HepG2 (cell line): ENCODE results near the gene BBS5. TPM values are rescaled to one million over a fixed set of nuclear protein-coding genes. Genes with fewer than 3 reads are reported as not detected.

Source experiments
- ATAC-seq: fragments of 200-7000 bp; cut with Tn5 transposase; 3 replicates; pipeline ENCODE4 v1.9.1; 2020; ENCODE audit warnings: mild to moderate bottlenecking, moderate library complexity
- BruUV-seq: library from RNA; stranded (reverse); fragments of 400-500 nt; replicated peaks from 2 replicates; lab custom pipeline; 2021; lab: Mats Ljungman, UMichigan
- CTCF ChIA-PET: fragments of 300-600 bp; formaldehyde crosslinking; extraction: SDS; loops from one replicate; lab custom pipeline; 2021; ENCODE audit warnings: low total read pairs, inconsistent platforms, low intra/inter-chr PET ratio; lab: Yijun Ruan, JAX
- POLR2A ChIA-PET: fragments of 350-600 bp; sonication (Branson Sonifier 250); formaldehyde crosslinking; loops from one replicate; lab custom pipeline; 2020; ENCODE audit warnings: antibody characterized with exemption, inconsistent platforms; lab: Yijun Ruan, JAX
- DNase-seq: peaks from one replicate; pipeline ENCODE4 v3.0.0-alpha.2; 2015; ENCODE audit warnings: low spot score
- FAIRE-seq: peaks from 3 replicates; lab custom pipeline; 2011; peaks lifted over from hg19 to GRCh38; lab: Jason Lieb, UNC
- H2AFZ ChIP-seq: one replicate; pipeline ENCODE4 v1.6.1; 2011; ENCODE audit warnings: low read length, inconsistent platforms
- H3K27ac ChIP-seq: fragments of 300-600 bp; 3 replicates; pipeline ENCODE4 v1.8.0; 2011; ENCODE audit warnings: mixed run types, mild to moderate bottlenecking, mixed read lengths, low read length, inconsistent platforms; ENCODE audit not compliant: insufficient read depth; ENCODE audit errors: extremely low read length
- H3K27me3 ChIP-seq, 2 experiments: fragments of 200-600 bp in 1 of 2; 2 replicates in 1 of 2; 3 replicates in 1 of 2; pipeline versions ENCODE4 v1.6.0 to v1.8.0; 2011; ENCODE audit warnings: low read length in 2 of 2, mild to moderate bottlenecking in 2 of 2, moderate library complexity in 2 of 2, inconsistent platforms in 1 of 2; ENCODE audit not compliant: insufficient read depth in 2 of 2, control insufficient read depth in 1 of 2
- H3K36me3 ChIP-seq, 2 experiments: fragments of 200-600 bp in 1 of 2; replicated peaks in 1 of 2; 2 replicates in 1 of 2; 3 replicates in 1 of 2; pipeline versions ENCODE4 v1.5.1 to v1.8.0; 2011; ENCODE audit warnings: low read length in 2 of 2, inconsistent platforms in 1 of 2; ENCODE audit not compliant: insufficient read depth in 2 of 2, control insufficient read depth in 1 of 2
- H3K4me1 ChIP-seq: 2 replicates; pipeline ENCODE4 v1.5.1; 2012; ENCODE audit warnings: low read length, inconsistent platforms; ENCODE audit not compliant: insufficient read depth
- H3K4me2 ChIP-seq: 2 replicates; pipeline ENCODE4 v1.6.0; 2011; ENCODE audit warnings: low read depth, low read length, inconsistent platforms
- H3K4me3 ChIP-seq, 3 experiments: fragments of 200-600 bp in 1 of 3; sonication (generic), shearing (Covaris generic) in 1 of 3; replicated peaks in 1 of 3; 2 replicates each; pipeline ENCODE4 v1.5.1; 2011 to 2016; ENCODE audit warnings: low read length in 3 of 3, inconsistent platforms in 2 of 3, low read depth in 2 of 3, mild to moderate bottlenecking in 2 of 3, control low read depth in 1 of 3, mixed read lengths in 1 of 3; ENCODE audit not compliant: insufficient read depth in 1 of 3
- H3K79me2 ChIP-seq: one replicate; pipeline ENCODE4 v1.6.1; 2011; ENCODE audit warnings: low read length, inconsistent platforms; ENCODE audit not compliant: insufficient read depth
- H3K9ac ChIP-seq: 2 replicates; pipeline ENCODE4 v1.6.0; 2011; ENCODE audit warnings: mild to moderate bottlenecking, low read depth, low read length, inconsistent platforms; ENCODE audit not compliant: insufficient read depth
- H3K9me3 ChIP-seq: 2 replicates; pipeline ENCODE4 v1.5.1; 2012; ENCODE audit warnings: mild to moderate bottlenecking, low read length
- H4K20me1 ChIP-seq: 2 replicates; pipeline ENCODE4 v1.6.0; 2011; ENCODE audit warnings: inconsistent platforms, mild to moderate bottlenecking, low read length, moderate library complexity; ENCODE audit not compliant: insufficient read depth
- HNF1A ChIP-seq, 2 experiments: sonication (generic) in 1 of 2; formaldehyde crosslinking in 1 of 2; IDR thresholded peaks; 2 replicates each; pipeline versions ENCODE4 v1.4.0 to v1.6.1; 2016 to 2020; ENCODE audit warnings: borderline replicate concordance in 1 of 2, low read depth in 1 of 2, mild to moderate bottlenecking in 1 of 2, missing genetic modification reagents in 1 of 2
- HNRNPK ChIP-seq: fragments of 200-400 bp; formaldehyde crosslinking; IDR thresholded peaks from 2 replicates; pipeline ENCODE4 v1.6.1; 2018; ENCODE audit warnings: low read length, low read depth, moderate library complexity, mild to moderate bottlenecking; ENCODE audit not compliant: poor library complexity, severe bottlenecking
- RFX1 ChIP-seq: fragments of 450-650 bp; IDR thresholded peaks from 2 replicates; pipeline ENCODE4 v1.6.1; 2017
- ZNF549 ChIP-seq: sonication (generic); formaldehyde crosslinking; IDR thresholded peaks from 2 replicates; pipeline ENCODE4 v1.5.0; 2020; ENCODE audit warnings: missing genetic modification reagents
- ZNF644 ChIP-seq: IDR thresholded peaks from 2 replicates; pipeline ENCODE4 v1.6.1; 2016; ENCODE audit warnings: low read depth
- WGBS: methylation state at CpG from one replicate; pipeline ENCODE4 v1.1.6; 2017; ENCODE audit warnings: low lambda C conversion rate; 5-methylcytosine and 5-hydroxymethylcytosine counted together
- in situ Hi-C: cut with HindIII; loops from 2 replicates; pipeline ENCODE4 v1.10.0; 2017; ENCODE audit warnings: low pct_unique_long_range_greater_than_20kb; ENCODE audit not compliant: extremely low pct_ligation_motif_present
- intact Hi-C: fragments of 100-400 bp; cut with micrococcal nuclease; formaldehyde crosslinking; loops from one replicate; pipeline ENCODE4 v1.10.0; 2022; ENCODE audit not compliant: unreplicated experiment
- polyA plus RNA-seq, 8 experiments: library from polyadenylated mRNA; depleted of rRNA in 3 of 8; stranded (reverse) in 7 of 8; unstranded in 1 of 8; fragments of >200 nt; fragmentation: Illumina TruSeq in 4 of 8; extraction: Trizol in 4 of 8; gene quantifications; 2 replicates each; pipeline versions ENCODE4 v1.2.1 to v1.2.3, GENCODE V29; 2011 to 2016; ENCODE audit warnings: low read depth in 4 of 8, missing spikeins in 1 of 8, mixed read lengths in 1 of 8; ENCODE audit not compliant: insufficient read depth in 1 of 8
- total RNA-seq, 5 experiments: library from RNA; depleted of rRNA; stranded (reverse); fragments of >200 nt; fragmentation: Illumina TruSeq; extraction: Trizol; gene quantifications; 2 replicates each; pipeline ENCODE4 v1.2.3, GENCODE V29; 2016; ENCODE audit warnings: low read depth in 1 of 5
- TF ChIP-seq, protein P1 (sequence below): IDR thresholded peaks from 2 replicates; pipeline ENCODE4 v1.4.0; 2020; ENCODE audit warnings: mild to moderate bottlenecking, missing genetic modification reagents
- TF ChIP-seq, protein P2 (sequence below): IDR thresholded peaks from 2 replicates; pipeline ENCODE4 v1.6.1; 2012; ENCODE audit warnings: low read depth, low read length, improper control_type of control experiment

Gene BBS5
- total and polyA plus RNA-seq, 2 of the 13 experiments (the other 11 are each of a cell fraction or from before 2014, with no cell fraction given), result 1.8 to 4.5 TPM

DNA sequence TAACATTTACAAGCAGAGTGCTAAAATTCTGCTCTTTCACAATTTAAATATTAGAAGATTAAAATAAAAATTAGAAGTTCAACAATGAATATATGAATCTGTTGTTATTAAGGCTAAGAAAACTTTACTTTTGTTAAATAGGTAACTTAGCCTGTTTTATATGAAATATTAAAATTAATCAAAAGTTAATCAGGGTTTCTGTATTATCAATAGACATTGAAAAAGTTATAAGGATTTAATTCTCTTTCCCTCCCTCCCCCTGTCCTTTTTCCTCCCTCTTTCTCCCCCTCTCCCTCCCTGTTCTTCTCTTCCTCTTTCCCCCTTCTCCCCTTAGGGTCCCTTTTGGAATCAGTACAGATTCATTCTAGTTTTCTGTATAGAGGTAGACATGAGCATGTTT is 12.1 kb downstream of the BBS5 start:
- Histone ChIP-seq H3K4me1 (peaks cover 24% of the 10 kb centered on the region), H3K4me2 (no peak overlapping the region), H4K20me1 (no peaks in the 10 kb centered on the region), H2AFZ (no peak overlapping the region), H3K4me3 (no peak overlapping the region), H3K9me3 (no peaks in the 10 kb centered on the region), H3K79me2 (no peaks in the 10 kb centered on the region), H3K9ac (no peak overlapping the region), H3K36me3 (no peaks in the 10 kb centered on the region; a peak in 2 of 5 replicates), H3K27ac (no peak overlapping the region), H3K27me3 (no peaks in the 10 kb centered on the region)
- intact Hi-C loops (no loop called here), in situ Hi-C loops (no loop called here)
- BruUV-seq, result no TSS peak
- POLR2A ChIA-PET, result no interaction called here
- CTCF ChIA-PET, result no interaction called here
- FAIRE-seq, result no peak
- no peak for DNase-seq
- ATAC-seq, result no peak
- TF ChIP-seq HNRNPK (peak; percentile 97), ZNF549 (CRISPR knock-in tag) (no peak), RFX1 (no peak)

- peak; percentile 69 for ATAC-seq
- POLR2A ChIA-PET, result interaction anchor here (2.8 kb wide), 1 partner anchor 14 kb away, joined by 7 read pairs; the partner anchor contains the start of gene BBS5
- CTCF ChIA-PET, result no interaction called here
- TF ChIP-seq HNF1A (IDR thresholded peaks at IDR 0.05; ENCODE audit: low read depth), result peak; percentile 69
- TF ChIP-seq HNF1A (CRISPR knock-in tag; IDR thresholded peaks at IDR 0.05; ENCODE audit: borderline replicate concordance), result peak; percentile 44; the same call in 1 of the 2 replicates
- TF ChIP-seq, protein P1, sequence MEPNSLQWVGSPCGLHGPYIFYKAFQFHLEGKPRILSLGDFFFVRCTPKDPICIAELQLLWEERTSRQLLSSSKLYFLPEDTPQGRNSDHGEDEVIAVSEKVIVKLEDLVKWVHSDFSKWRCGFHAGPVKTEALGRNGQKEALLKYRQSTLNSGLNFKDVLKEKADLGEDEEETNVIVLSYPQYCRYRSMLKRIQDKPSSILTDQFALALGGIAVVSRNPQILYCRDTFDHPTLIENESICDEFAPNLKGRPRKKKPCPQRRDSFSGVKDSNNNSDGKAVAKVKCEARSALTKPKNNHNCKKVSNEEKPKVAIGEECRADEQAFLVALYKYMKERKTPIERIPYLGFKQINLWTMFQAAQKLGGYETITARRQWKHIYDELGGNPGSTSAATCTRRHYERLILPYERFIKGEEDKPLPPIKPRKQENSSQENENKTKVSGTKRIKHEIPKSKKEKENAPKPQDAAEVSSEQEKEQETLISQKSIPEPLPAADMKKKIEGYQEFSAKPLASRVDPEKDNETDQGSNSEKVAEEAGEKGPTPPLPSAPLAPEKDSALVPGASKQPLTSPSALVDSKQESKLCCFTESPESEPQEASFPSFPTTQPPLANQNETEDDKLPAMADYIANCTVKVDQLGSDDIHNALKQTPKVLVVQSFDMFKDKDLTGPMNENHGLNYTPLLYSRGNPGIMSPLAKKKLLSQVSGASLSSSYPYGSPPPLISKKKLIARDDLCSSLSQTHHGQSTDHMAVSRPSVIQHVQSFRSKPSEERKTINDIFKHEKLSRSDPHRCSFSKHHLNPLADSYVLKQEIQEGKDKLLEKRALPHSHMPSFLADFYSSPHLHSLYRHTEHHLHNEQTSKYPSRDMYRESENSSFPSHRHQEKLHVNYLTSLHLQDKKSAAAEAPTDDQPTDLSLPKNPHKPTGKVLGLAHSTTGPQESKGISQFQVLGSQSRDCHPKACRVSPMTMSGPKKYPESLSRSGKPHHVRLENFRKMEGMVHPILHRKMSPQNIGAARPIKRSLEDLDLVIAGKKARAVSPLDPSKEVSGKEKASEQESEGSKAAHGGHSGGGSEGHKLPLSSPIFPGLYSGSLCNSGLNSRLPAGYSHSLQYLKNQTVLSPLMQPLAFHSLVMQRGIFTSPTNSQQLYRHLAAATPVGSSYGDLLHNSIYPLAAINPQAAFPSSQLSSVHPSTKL, result 0 out of 2 replicates have a peak, but pooled peaks have one; percentile 19
- TF ChIP-seq ZNF644 (CRISPR knock-in tag), result 0 out of 2 replicates have a peak, but pooled peaks have one; percentile 39
- TF ChIP-seq, protein P2, sequence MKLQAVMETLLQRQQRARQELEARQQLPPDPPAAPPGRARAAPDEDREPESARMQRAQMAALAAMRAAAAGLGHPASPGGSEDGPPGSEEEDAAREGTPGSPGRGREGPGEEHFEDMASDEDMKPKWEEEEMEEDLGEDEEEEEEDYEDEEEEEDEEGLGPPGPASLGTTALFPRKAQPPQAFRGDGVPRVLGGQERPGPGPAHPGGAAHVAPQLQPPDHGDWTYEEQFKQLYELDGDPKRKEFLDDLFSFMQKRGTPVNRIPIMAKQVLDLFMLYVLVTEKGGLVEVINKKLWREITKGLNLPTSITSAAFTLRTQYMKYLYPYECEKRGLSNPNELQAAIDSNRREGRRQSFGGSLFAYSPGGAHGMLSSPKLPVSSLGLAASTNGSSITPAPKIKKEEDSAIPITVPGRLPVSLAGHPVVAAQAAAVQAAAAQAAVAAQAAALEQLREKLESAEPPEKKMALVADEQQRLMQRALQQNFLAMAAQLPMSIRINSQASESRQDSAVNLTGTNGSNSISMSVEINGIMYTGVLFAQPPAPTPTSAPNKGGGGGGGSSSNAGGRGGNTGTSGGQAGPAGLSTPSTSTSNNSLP, result peak; percentile 79; the same call in 1 of the 2 replicates
Measured at GRCh38 chr2:169493360-169493759, 14.1 kb downstream of the BBS5 start.

More at GRCh38 chr2:169493360-169493759, 14.1 kb downstream of the BBS5 start:
- H3K4me1 ChIP-seq, result peaks cover 25% of the 10 kb centered on the region
- BruUV-seq, result no TSS peak
- H4K20me1 ChIP-seq, result no peaks in the 10 kb centered on the region
- in situ Hi-C loops (no loop called here), intact Hi-C loops (no loop called here)
- no peak overlapping the region for H3K27ac ChIP-seq
- H3K9me3 ChIP-seq, result no peaks in the 10 kb centered on the region
- DNase-seq (peak; percentile 58), FAIRE-seq (no peak)
- no peak overlapping the region for H2AFZ ChIP-seq
- H3K79me2 ChIP-seq, result no peaks in the 10 kb centered on the region
- H3K36me3 ChIP-seq, result no peaks in the 10 kb centered on the region; a peak in 3 of 5 replicates
- WGBS, result 47% methylated on average over 2 of the region's 2 CpGs
- H3K4me2 ChIP-seq, result peak overlapping the region; percentile 55
- no peak overlapping the region for H3K9ac ChIP-seq
- H3K27me3 ChIP-seq, result no peaks in the 10 kb centered on the region
- H3K4me3 ChIP-seq, result no peak overlapping the region; a peak in 1 of 6 replicates
